Small intestine (tissue), 4 donors: ENCODE data around the gene SKIDA1. TPM values are rescaled to one million over a fixed set of nuclear protein-coding genes. Genes with fewer than 3 reads are reported as not detected.

ENCODE experiments used
- polyA plus RNA-seq, 4 donors: library from polyadenylated mRNA; stranded (reverse) in 3 of 4; unstranded in 1 of 4; fragments of 200-250 nt in 3 of 4; fragments of 120-200 nt in 1 of 4; gene quantifications; one replicate each; pipeline versions ENCODE4 v1.2.1 to v1.2.3, GENCODE V29; 2013
- donor health status: healthy with polysubstance abuse.
- donor health status: Bipolar disorder and iron deficiency.
- donor health status: healthy.

SKIDA1 gene
- polyA plus RNA-seq, 4 donors: 0.13 to 1.2 TPM; not detected in 2

Other genes starting within 250 kb of the SKIDA1 start
- gene MLLT10, start 8.6 kb upstream of the SKIDA1 start, polyA plus RNA-seq: 10 to 100 TPM in 3 of 4 donors, 1 to 10 TPM in 1; 8.9 to 34.3 (median 13.4) TPM